B cell (primary cell): Measurements from ENCODE around the gene UNC13D.

Experiments used
- CTCF ChIP-seq: fragments of 200-600 bp; IDR thresholded peaks from one replicate; pipeline ENCODE4 v1.8.0; 2022; ENCODE audit warnings: antibody characterized with exemption, mild to moderate bottlenecking
- EZH2 ChIP-seq: IDR thresholded peaks from 2 replicates; pipeline ENCODE4 v1.6.1; 2012; ENCODE audit warnings: borderline replicate concordance, low read depth, mild to moderate bottlenecking, moderate library complexity, low read length; ENCODE audit not compliant: insufficient read depth, poor library complexity, severe bottlenecking

GRCh38 chr17:75839942-75840798, 4.0 kb downstream of the UNC13D start:
- TF ChIP-seq CTCF (no peak), EZH2 (no peak)
